GM12865 (cell line): ENCODE results near the gene TMPRSS4.

Experiments
- DNase-seq: peaks from one replicate; pipeline ENCODE4 v3.0.0; 2010; ENCODE audit warnings: low read depth
- H3K4me3 ChIP-seq: 2 replicates; pipeline ENCODE4 v1.5.1; 2011; ENCODE audit warnings: mild to moderate bottlenecking, low read depth, low read length, control low read depth
- CTCF ChIP-seq: IDR thresholded peaks from 2 replicates; pipeline ENCODE4 v1.5.1; 2011; ENCODE audit warnings: low read length, control low read depth, low read depth, inconsistent platforms; ENCODE audit not compliant: insufficient read depth; ENCODE audit errors: missing control alignments

The TMPRSS4 gene

DNA sequence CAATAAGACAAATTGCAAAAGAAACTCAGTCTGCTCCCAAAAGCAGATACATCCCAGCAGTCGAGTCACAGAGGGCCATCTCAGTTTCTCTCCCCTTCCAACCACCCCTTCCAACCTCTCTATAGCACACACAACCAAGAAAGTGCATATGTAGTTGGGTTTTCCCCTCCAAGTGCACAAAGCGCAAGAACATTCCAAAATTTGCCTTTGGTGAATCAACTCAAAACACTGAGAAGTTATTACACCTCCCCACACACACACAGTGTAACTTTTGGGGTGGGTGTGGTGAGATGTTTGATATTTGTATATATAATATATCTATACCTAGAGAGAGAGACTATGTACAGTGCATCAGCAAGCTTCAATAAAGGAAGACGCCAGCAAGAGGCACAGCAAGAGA lies 86.0 kb downstream of the TMPRSS4 start:
- no peak for DNase-seq
- no peak for TF ChIP-seq CTCF
- no peak overlapping the region for H3K4me3 ChIP-seq

DNA sequence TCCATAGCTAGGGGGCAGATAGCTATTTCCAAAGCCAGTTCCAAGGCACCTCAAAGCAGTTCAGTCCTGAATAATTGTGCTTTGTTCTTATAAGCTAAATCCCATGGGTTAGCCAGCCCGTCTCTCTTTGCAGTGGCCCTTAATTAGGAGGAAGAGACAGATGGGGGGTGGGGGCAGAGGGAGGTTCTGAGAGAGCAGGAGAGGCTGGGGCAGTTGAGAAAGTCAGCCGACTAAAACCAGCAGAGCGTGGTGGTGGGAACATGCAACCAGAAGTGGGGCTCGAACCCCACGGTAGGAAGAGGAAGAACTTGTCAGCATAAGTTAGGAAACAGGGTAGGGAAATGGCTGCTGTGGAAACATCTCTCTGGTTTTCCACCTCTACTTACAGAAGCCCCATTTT lies 86.6 kb downstream of the TMPRSS4 start:
- no peak for DNase-seq
- no peak for TF ChIP-seq CTCF
- H3K4me3 ChIP-seq: no peak overlapping the region

- no peak for DNase-seq
- no peak overlapping the region for H3K4me3 ChIP-seq
- TF ChIP-seq CTCF: no peak
Measured at GRCh38 chr11:118164885-118165284, 88.0 kb downstream of the TMPRSS4 start.

GRCh38 chr11:118166641-118167040 lies 89.8 kb downstream of the TMPRSS4 start:
- no peak for TF ChIP-seq CTCF
- DNase-seq: no peak
- no peak overlapping the region for H3K4me3 ChIP-seq

DNA sequence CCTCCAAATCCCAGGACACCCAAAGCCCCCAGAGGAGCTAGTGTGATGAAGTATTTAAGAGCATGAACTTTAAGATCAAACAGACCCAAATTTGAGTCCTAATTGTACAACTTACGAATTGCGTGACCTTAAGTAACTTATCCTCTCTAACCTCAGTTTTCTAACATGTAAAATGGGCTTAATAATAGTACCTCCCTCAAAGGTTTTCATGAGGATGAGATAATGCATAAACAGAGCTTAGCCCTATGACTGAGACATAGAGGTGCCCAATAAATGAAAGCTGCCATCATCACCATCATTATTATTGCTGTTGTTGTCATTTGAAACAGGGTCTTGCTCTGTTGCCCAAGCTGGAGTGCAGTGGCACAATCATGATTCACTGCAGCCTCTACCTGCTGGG lies 90.4 kb downstream of the TMPRSS4 start:
- DNase-seq: no peak
- no peak overlapping the region for H3K4me3 ChIP-seq
- no peak for TF ChIP-seq CTCF

- no peak for DNase-seq
- no peak overlapping the region for H3K4me3 ChIP-seq
- TF ChIP-seq CTCF: no peak
Measured at GRCh38 chr11:118167906-118168305, 91.0 kb downstream of the TMPRSS4 start.

DNA sequence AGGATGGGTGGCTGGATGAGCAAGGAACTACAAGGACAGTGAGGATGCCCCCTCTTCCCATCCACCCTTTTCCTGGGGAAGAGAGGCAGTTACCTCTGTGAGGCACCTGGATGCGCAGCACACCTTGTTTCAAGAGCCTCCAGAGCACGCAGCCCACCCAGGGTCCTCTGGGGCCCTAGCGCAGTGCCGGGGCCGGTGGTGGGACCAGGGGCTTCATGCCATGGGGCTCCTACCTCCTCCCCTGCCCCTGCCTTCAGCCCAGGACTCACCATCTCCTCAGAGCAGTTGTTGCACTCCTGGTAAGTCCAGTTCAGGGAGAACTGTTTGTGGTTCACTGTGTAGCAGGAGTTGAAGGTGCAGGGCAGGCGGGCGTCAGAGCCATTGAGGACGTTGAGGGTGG lies 91.4 kb downstream of the TMPRSS4 start:
- no peak overlapping the region for H3K4me3 ChIP-seq
- no peak for TF ChIP-seq CTCF
- no peak for DNase-seq
